HepG2 (cell line): Measurements from ENCODE around the gene ARID1A. TPM values are rescaled to one million over a fixed set of nuclear protein-coding genes. Genes with fewer than 3 reads are reported as not detected.
"Not testable (repeated sequence)": the region's sequence is repeated elsewhere in the genome, so short reads cannot be mapped to it uniquely, and the experiment has no call there.

Experiments
- ATAC-seq: fragments of 200-7000 bp; cut with Tn5 transposase; 3 replicates; pipeline ENCODE4 v1.9.1; 2020; ENCODE audit warnings: mild to moderate bottlenecking, moderate library complexity
- BruUV-seq: library from RNA; stranded (reverse); fragments of 400-500 nt; replicated peaks from 2 replicates; lab custom pipeline; 2021; lab: Mats Ljungman, UMichigan
- CTCF ChIA-PET: fragments of 300-600 bp; formaldehyde crosslinking; extraction: SDS; loops from one replicate; lab custom pipeline; 2021; ENCODE audit warnings: low total read pairs, inconsistent platforms, low intra/inter-chr PET ratio; lab: Yijun Ruan, JAX
- POLR2A ChIA-PET: fragments of 350-600 bp; sonication (Branson Sonifier 250); formaldehyde crosslinking; loops from one replicate; lab custom pipeline; 2020; ENCODE audit warnings: antibody characterized with exemption, inconsistent platforms; lab: Yijun Ruan, JAX
- DNase-seq: peaks from one replicate; pipeline ENCODE4 v3.0.0-alpha.2; 2015; ENCODE audit warnings: low spot score
- FAIRE-seq: peaks from 3 replicates; lab custom pipeline; 2011; peaks lifted over from hg19 to GRCh38; lab: Jason Lieb, UNC
- H2AFZ ChIP-seq: one replicate; pipeline ENCODE4 v1.6.1; 2011; ENCODE audit warnings: low read length, inconsistent platforms
- H3K27ac ChIP-seq: fragments of 300-600 bp; 3 replicates; pipeline ENCODE4 v1.8.0; 2011; ENCODE audit warnings: mixed run types, mild to moderate bottlenecking, mixed read lengths, low read length, inconsistent platforms; ENCODE audit not compliant: insufficient read depth; ENCODE audit errors: extremely low read length
- H3K27me3 ChIP-seq, 2 experiments: fragments of 200-600 bp in 1 of 2; 2 replicates in 1 of 2; 3 replicates in 1 of 2; pipeline versions ENCODE4 v1.6.0 to v1.8.0; 2011; ENCODE audit warnings: low read length in 2 of 2, mild to moderate bottlenecking in 2 of 2, moderate library complexity in 2 of 2, inconsistent platforms in 1 of 2; ENCODE audit not compliant: insufficient read depth in 2 of 2, control insufficient read depth in 1 of 2
- H3K36me3 ChIP-seq, 2 experiments: fragments of 200-600 bp in 1 of 2; replicated peaks in 1 of 2; 2 replicates in 1 of 2; 3 replicates in 1 of 2; pipeline versions ENCODE4 v1.5.1 to v1.8.0; 2011; ENCODE audit warnings: low read length in 2 of 2, inconsistent platforms in 1 of 2; ENCODE audit not compliant: insufficient read depth in 2 of 2, control insufficient read depth in 1 of 2
- H3K4me1 ChIP-seq: 2 replicates; pipeline ENCODE4 v1.5.1; 2012; ENCODE audit warnings: low read length, inconsistent platforms; ENCODE audit not compliant: insufficient read depth
- H3K4me2 ChIP-seq: 2 replicates; pipeline ENCODE4 v1.6.0; 2011; ENCODE audit warnings: low read depth, low read length, inconsistent platforms
- H3K4me3 ChIP-seq, 3 experiments: fragments of 200-600 bp in 1 of 3; sonication (generic), shearing (Covaris generic) in 1 of 3; replicated peaks in 1 of 3; 2 replicates each; pipeline ENCODE4 v1.5.1; 2011 to 2016; ENCODE audit warnings: low read length in 3 of 3, inconsistent platforms in 2 of 3, low read depth in 2 of 3, mild to moderate bottlenecking in 2 of 3, control low read depth in 1 of 3, mixed read lengths in 1 of 3; ENCODE audit not compliant: insufficient read depth in 1 of 3
- H3K79me2 ChIP-seq: one replicate; pipeline ENCODE4 v1.6.1; 2011; ENCODE audit warnings: low read length, inconsistent platforms; ENCODE audit not compliant: insufficient read depth
- H3K9ac ChIP-seq: 2 replicates; pipeline ENCODE4 v1.6.0; 2011; ENCODE audit warnings: mild to moderate bottlenecking, low read depth, low read length, inconsistent platforms; ENCODE audit not compliant: insufficient read depth
- H3K9me3 ChIP-seq: 2 replicates; pipeline ENCODE4 v1.5.1; 2012; ENCODE audit warnings: mild to moderate bottlenecking, low read length
- H4K20me1 ChIP-seq: 2 replicates; pipeline ENCODE4 v1.6.0; 2011; ENCODE audit warnings: inconsistent platforms, mild to moderate bottlenecking, low read length, moderate library complexity; ENCODE audit not compliant: insufficient read depth
- GATA4 ChIP-seq: sonication (generic); IDR thresholded peaks from 2 replicates; pipeline ENCODE4 v1.6.1; 2016; ENCODE audit warnings: antibody characterized with exemption, low read depth, borderline replicate concordance
- NCOA2 ChIP-seq: sonication (generic); formaldehyde crosslinking; IDR thresholded peaks from 2 replicates; pipeline ENCODE4 v1.8.0; 2022; ENCODE audit warnings: inconsistent platforms
- SNAPC2 ChIP-seq: sonication (generic); formaldehyde crosslinking; IDR thresholded peaks from 2 replicates; pipeline ENCODE4 v1.8.1; 2022; ENCODE audit warnings: mild to moderate bottlenecking, missing genetic modification reagents
- ZNF260 ChIP-seq: sonication (generic); formaldehyde crosslinking; IDR thresholded peaks from 2 replicates; pipeline ENCODE4 v1.4.0; 2020; ENCODE audit warnings: missing genetic modification reagents, low read depth, mild to moderate bottlenecking, borderline replicate concordance
- WGBS: methylation state at CpG from one replicate; pipeline ENCODE4 v1.1.6; 2017; ENCODE audit warnings: low lambda C conversion rate; 5-methylcytosine and 5-hydroxymethylcytosine counted together
- in situ Hi-C: cut with HindIII; loops from 2 replicates; pipeline ENCODE4 v1.10.0; 2017; ENCODE audit warnings: low pct_unique_long_range_greater_than_20kb; ENCODE audit not compliant: extremely low pct_ligation_motif_present
- intact Hi-C: fragments of 100-400 bp; cut with micrococcal nuclease; formaldehyde crosslinking; loops from one replicate; pipeline ENCODE4 v1.10.0; 2022; ENCODE audit not compliant: unreplicated experiment
- polyA plus RNA-seq, 8 experiments: library from polyadenylated mRNA; depleted of rRNA in 3 of 8; stranded (reverse) in 7 of 8; unstranded in 1 of 8; fragments of >200 nt; fragmentation: Illumina TruSeq in 4 of 8; extraction: Trizol in 4 of 8; gene quantifications; 2 replicates each; pipeline versions ENCODE4 v1.2.1 to v1.2.3, GENCODE V29; 2011 to 2016; ENCODE audit warnings: low read depth in 4 of 8, missing spikeins in 1 of 8, mixed read lengths in 1 of 8; ENCODE audit not compliant: insufficient read depth in 1 of 8
- total RNA-seq, 5 experiments: library from RNA; depleted of rRNA; stranded (reverse); fragments of >200 nt; fragmentation: Illumina TruSeq; extraction: Trizol; gene quantifications; 2 replicates each; pipeline ENCODE4 v1.2.3, GENCODE V29; 2016; ENCODE audit warnings: low read depth in 1 of 5
- TF ChIP-seq, protein P1 (sequence below): sonication (generic); formaldehyde crosslinking; IDR thresholded peaks from 2 replicates; pipeline ENCODE4 v1.4.0; 2020; ENCODE audit warnings: missing genetic modification reagents
- TF ChIP-seq, protein P2 (sequence below): sonication (generic); formaldehyde crosslinking; IDR thresholded peaks from 2 replicates; pipeline ENCODE4 v1.4.0; 2020; ENCODE audit warnings: mild to moderate bottlenecking, low read depth, missing genetic modification reagents

ARID1A gene
- total and polyA plus RNA-seq, 2 of the 13 experiments (the other 11 are each of a cell fraction or from before 2014, with no cell fraction given), result 11.9 to 15.9 TPM

DNA sequence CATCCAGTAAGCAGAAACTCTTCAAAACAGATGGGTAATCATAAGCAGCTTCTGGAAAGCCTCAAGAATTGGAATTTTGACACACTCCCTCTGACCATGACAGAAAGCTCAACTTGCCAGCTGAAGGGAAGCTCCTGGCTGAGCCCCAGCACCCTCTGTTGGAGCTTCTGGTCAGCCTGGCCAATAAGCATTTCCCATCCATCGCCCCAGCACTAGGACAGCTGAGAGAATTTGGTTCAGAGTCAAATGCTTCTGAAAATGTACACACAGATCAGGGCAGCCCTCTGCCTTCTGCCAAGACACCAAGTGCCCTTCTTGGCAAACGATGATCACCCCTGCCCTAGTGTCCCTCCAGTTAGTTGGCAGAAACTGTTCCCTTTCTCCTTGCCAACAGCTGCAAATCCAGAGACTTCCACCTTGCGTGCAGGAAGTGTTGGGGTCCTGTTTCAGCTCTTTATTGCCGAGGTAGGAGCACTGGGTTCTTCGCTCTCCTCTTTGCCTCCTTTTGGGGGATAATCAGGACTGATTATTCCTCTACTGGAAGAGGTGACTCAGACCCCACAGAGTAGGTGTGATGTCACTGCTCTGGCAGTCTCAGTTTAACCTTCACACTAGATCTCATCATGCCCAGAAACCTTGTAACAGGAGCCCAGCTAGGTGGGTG lies 103.8 kb downstream of the ARID1A start:
- DNase-seq, result no peak
- in situ Hi-C loops, result no loop called here
- TF ChIP-seq ZNF260 (CRISPR knock-in tag) (no peak), SNAPC2 (no peak), GATA4 (no peak), NCOA2 (no peak)
- TF ChIP-seq, protein P1, sequence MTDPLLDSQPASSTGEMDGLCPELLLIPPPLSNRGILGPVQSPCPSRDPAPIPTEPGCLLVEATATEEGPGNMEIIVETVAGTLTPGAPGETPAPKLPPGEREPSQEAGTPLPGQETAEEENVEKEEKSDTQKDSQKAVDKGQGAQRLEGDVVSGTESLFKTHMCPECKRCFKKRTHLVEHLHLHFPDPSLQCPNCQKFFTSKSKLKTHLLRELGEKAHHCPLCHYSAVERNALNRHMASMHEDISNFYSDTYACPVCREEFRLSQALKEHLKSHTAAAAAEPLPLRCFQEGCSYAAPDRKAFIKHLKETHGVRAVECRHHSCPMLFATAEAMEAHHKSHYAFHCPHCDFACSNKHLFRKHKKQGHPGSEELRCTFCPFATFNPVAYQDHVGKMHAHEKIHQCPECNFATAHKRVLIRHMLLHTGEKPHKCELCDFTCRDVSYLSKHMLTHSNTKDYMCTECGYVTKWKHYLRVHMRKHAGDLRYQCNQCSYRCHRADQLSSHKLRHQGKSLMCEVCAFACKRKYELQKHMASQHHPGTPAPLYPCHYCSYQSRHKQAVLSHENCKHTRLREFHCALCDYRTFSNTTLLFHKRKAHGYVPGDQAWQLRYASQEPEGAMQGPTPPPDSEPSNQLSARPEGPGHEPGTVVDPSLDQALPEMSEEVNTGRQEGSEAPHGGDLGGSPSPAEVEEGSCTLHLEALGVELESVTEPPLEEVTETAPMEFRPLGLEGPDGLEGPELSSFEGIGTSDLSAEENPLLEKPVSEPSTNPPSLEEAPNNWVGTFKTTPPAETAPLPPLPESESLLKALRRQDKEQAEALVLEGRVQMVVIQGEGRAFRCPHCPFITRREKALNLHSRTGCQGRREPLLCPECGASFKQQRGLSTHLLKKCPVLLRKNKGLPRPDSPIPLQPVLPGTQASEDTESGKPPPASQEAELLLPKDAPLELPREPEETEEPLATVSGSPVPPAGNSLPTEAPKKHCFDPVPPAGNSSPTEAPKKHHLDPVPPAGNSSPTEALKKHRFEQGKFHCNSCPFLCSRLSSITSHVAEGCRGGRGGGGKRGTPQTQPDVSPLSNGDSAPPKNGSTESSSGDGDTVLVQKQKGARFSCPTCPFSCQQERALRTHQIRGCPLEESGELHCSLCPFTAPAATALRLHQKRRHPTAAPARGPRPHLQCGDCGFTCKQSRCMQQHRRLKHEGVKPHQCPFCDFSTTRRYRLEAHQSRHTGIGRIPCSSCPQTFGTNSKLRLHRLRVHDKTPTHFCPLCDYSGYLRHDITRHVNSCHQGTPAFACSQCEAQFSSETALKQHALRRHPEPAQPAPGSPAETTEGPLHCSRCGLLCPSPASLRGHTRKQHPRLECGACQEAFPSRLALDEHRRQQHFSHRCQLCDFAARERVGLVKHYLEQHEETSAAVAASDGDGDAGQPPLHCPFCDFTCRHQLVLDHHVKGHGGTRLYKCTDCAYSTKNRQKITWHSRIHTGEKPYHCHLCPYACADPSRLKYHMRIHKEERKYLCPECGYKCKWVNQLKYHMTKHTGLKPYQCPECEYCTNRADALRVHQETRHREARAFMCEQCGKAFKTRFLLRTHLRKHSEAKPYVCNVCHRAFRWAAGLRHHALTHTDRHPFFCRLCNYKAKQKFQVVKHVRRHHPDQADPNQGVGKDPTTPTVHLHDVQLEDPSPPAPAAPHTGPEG, result no peak
- TF ChIP-seq, protein P2, sequence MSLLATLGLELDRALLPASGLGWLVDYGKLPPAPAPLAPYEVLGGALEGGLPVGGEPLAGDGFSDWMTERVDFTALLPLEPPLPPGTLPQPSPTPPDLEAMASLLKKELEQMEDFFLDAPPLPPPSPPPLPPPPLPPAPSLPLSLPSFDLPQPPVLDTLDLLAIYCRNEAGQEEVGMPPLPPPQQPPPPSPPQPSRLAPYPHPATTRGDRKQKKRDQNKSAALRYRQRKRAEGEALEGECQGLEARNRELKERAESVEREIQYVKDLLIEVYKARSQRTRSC (CRISPR knock-in tag), result no peak
- TF ChIP-seq, all 625 proteins: peak for 0
- 91% methylated on average over 4 of the region's 5 CpGs for WGBS
- H4K20me1 ChIP-seq, result no peaks in the 10 kb centered on the region
- CTCF ChIA-PET, result no interaction called here
- H3K9me3 ChIP-seq, result no peaks in the 10 kb centered on the region
- BruUV-seq, result no TSS peak
- no peak overlapping the region for H3K4me2 ChIP-seq
- intact Hi-C loops, result no loop called here
- peaks cover 0 to 12% of the 10 kb centered on the region in 2 experiments; a peak in 3 of 5 replicates for H3K36me3 ChIP-seq
- no peaks in the 10 kb centered on the region for H3K79me2 ChIP-seq
- no peak overlapping the region for H2AFZ ChIP-seq
- FAIRE-seq, result no peak
- H3K27ac ChIP-seq, result no peak overlapping the region
- H3K27me3 ChIP-seq, result no peaks in the 10 kb centered on the region
- H3K4me1 ChIP-seq, result peaks cover 14% of the 10 kb centered on the region; the same call in 1 of the 2 replicates
- ATAC-seq, result no peak
- no peak overlapping the region for H3K4me3 ChIP-seq
- POLR2A ChIA-PET, result interaction anchor here (0.9 kb wide), 1 partner anchor 11 kb away, joined by 3 read pairs; no protein-coding TSS in a partner anchor
- H3K9ac ChIP-seq, result no peak overlapping the region

DNA sequence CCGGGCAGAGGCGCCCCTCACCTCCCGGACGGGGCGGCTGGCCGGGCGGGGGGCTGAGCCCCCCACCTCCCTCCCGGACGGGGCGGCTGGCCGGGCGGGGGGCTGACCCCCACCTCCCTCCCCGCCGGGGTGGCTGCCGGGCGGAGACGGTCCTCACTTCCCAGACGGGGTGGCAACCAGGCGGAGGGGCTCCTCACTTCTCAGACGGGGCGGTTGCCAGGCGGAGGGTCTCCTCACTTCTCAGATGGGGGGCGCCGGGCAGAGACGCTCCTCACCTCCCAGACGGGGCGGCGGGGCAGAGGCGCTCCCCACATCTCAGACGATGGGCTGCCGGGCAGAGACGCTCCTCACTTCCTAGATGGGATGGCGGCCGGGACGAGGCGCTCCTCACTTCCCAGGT lies 108.1 kb downstream of the ARID1A start:
- no CpG with 5 or more reads among the region's 36 CpGs for WGBS
- H3K9me3 ChIP-seq, H4K20me1 ChIP-seq, DNase-seq, FAIRE-seq, intact Hi-C loops, H2AFZ ChIP-seq, BruUV-seq, ATAC-seq, H3K27ac ChIP-seq, CTCF ChIA-PET, H3K36me3 ChIP-seq, POLR2A ChIA-PET, H3K4me3 ChIP-seq, H3K79me2 ChIP-seq, H3K4me2 ChIP-seq, in situ Hi-C loops, H3K9ac ChIP-seq, H3K27me3 ChIP-seq: not testable (repeated sequence)
- peaks cover 31% of the 10 kb centered on the region for H3K4me1 ChIP-seq
